Posterior vena cava (tissue), 2 donors: ENCODE data around the gene UBA1. TPM values are rescaled to one million over a fixed set of nuclear protein-coding genes. Genes with fewer than 3 reads are reported as not detected.
"Not testable (repeated sequence)": the region's sequence is repeated elsewhere in the genome, so short reads cannot be mapped to it uniquely, and the experiment has no call there.

Experiments used
- DNase-seq: peaks from one replicate; pipeline ENCODE4 v3.0.0-alpha.2; 2020; ENCODE audit warnings: low spot score
- intact Hi-C, 2 donors: fragments of 100-400 bp; cut with DNase I; formaldehyde crosslinking; loops; one replicate each; pipeline versions ENCODE4 v1.14.1 to v1.14.2; 2022 to 2023
- total RNA-seq, 2 donors: library from RNA; stranded (reverse); fragmentation: NEBNext Ultra II Directional; extraction: Animal tissue kit (Norgen Biotek cat#: 25700); gene quantifications; one replicate each; pipeline ENCODE4 v1.2.1, GENCODE V29; 2021
- donor health status: DM: yes; HTN: yes; CAD: no.
- donor health status: DM: yes; HTN: yes; CAD: no.

Gene UBA1
- total RNA-seq, 2 donors from 2014 or later = 151 to 179 TPM

GRCh38 chrX:47239898-47240545, 46.4 kb downstream of the UBA1 start:
- intact Hi-C loops = no loop called here
- DNase-seq = no peak

GRCh38 chrX:47240619-47241018, 47.0 kb downstream of the UBA1 start:
- intact Hi-C loops = no loop called here
- no peak for DNase-seq

GRCh38 chrX:47241201-47242011, 47.8 kb downstream of the UBA1 start:
- intact Hi-C loops = no loop called here
- DNase-seq = no peak

GRCh38 chrX:47242321-47242720, 48.7 kb downstream of the UBA1 start:
- intact Hi-C loops = no loop called here

GRCh38 chrX:47243351-47243750, 49.7 kb downstream of the UBA1 start:
- no peak for DNase-seq
- intact Hi-C loops = no loop called here

More at GRCh38 chrX:47242321-47242720, 48.7 kb downstream of the UBA1 start:
- DNase-seq = no peak

GRCh38 chrX:47244676-47245075, 51.0 kb downstream of the UBA1 start:
- DNase-seq = no peak
- intact Hi-C loops = loop anchor here in 1 of 2 donors (5.0 kb wide), 1 partner anchor 1353 kb away; the partner anchor contains the start of gene WDR13

GRCh38 chrX:47245156-47245555, 51.5 kb downstream of the UBA1 start:
- DNase-seq = no peak
- intact Hi-C loops = loop anchor here in 1 of 2 donors (5.0 kb wide), 1 partner anchor 1352 kb away; the partner anchor contains the start of gene WDR13

GRCh38 chrX:47247206-47247998, 53.8 kb downstream of the UBA1 start:
- intact Hi-C loops = loop anchor here in 1 of 2 donors (5.0 kb wide), 1 partner anchor 1350 kb away; the partner anchor contains the start of gene WDR13
- DNase-seq = no peak

- intact Hi-C loops = loop anchor here in 1 of 2 donors (5.0 kb wide), 1 partner anchor 1349 kb away; the partner anchor contains the start of gene WDR13
- DNase-seq = no peak
Observed at GRCh38 chrX:47247999-47248320, 54.3 kb downstream of the UBA1 start.

GRCh38 chrX:47248576-47248975, 54.9 kb downstream of the UBA1 start:
- DNase-seq = no peak
- intact Hi-C loops = loop anchor here in 1 of 2 donors (5.0 kb wide), 1 partner anchor 1349 kb away; the partner anchor contains the start of gene WDR13

- DNase-seq = no peak
- intact Hi-C loops = no loop called here
Observed at GRCh38 chrX:47250017-47250347, 56.4 kb downstream of the UBA1 start.

- DNase-seq, intact Hi-C loops: not testable (repeated sequence)
Observed at GRCh38 chrX:47257620-47258019, 64.0 kb downstream of the UBA1 start.

Other genes with a start within 250 kb of the UBA1 start
- 10 to 100 TPM in 1 of 2 donors, 1 to 10 TPM in 1; 8.4 to 17.3 TPM for gene RGN, start 115.4 kb upstream of the UBA1 start, total RNA-seq
- 10 to 100 TPM; 35.7 to 44.0 TPM for gene NDUFB11, start 49.1 kb upstream of the UBA1 start, total RNA-seq
- gene RBM10, start 48.6 kb upstream of the UBA1 start, total RNA-seq = 10 to 100 TPM; 17.8 to 20.8 TPM
- gene CDK16, start 24.9 kb downstream of the UBA1 start, total RNA-seq = 10 to 100 TPM; 53.5 to 55.3 TPM
- 10 to 100 TPM; 50.2 to 61.6 TPM for gene USP11, start 39.2 kb downstream of the UBA1 start, total RNA-seq
- under 1 TPM; 0.14 to 0.19 TPM for gene ZNF157, start 176.7 kb downstream of the UBA1 start, total RNA-seq